Endothelial cell of umbilical vein (primary cell): ENCODE results near the gene ADCYAP1R1. TPM values are rescaled to one million over a fixed set of nuclear protein-coding genes. Genes with fewer than 3 reads are reported as not detected.

Source experiments
- BruUV-seq: library from RNA; stranded (reverse); fragments of 400-500 nt; replicated peaks from 2 replicates; lab custom pipeline; 2021; lab: Mats Ljungman, UMichigan
- CTCF ChIA-PET: fragments of 300-600, 350-600 bp; sonication (Branson Sonifier 250); formaldehyde crosslinking; loops from one replicate; lab custom pipeline; 2021; ENCODE audit warnings: antibody characterized with exemption, inconsistent platforms; lab: Charles Lee
- POLR2A ChIA-PET: fragments of 300-600, 350-600 bp; sonication (Branson Sonifier 250); formaldehyde crosslinking; loops from one replicate; lab custom pipeline; 2021; ENCODE audit warnings: antibody characterized with exemption, inconsistent platforms; lab: Charles Lee
- DNase-seq: peaks from one replicate; pipeline ENCODE4 v3.0.0-alpha.2; 2011; ENCODE audit warnings: low read depth, low spot score
- FAIRE-seq: peaks from 2 replicates; lab custom pipeline; 2011; peaks lifted over from hg19 to GRCh38; lab: Jason Lieb, UNC
- H2AFZ ChIP-seq: 2 replicates; pipeline ENCODE4 v1.6.0; 2012; ENCODE audit warnings: low read depth, low read length, control low read depth, inconsistent platforms
- H3K27ac ChIP-seq: 2 replicates; pipeline ENCODE4 v1.5.1; 2011; ENCODE audit warnings: low read depth, mild to moderate bottlenecking, control low read depth, low read length, moderate library complexity; ENCODE audit not compliant: insufficient read depth
- H3K27me3 ChIP-seq, 2 experiments: 2 replicates each; pipeline versions ENCODE4 v1.6.0 to v1.6.1; 2011; ENCODE audit warnings: low read length in 2 of 2, mixed read lengths in 1 of 2; ENCODE audit not compliant: control insufficient read depth in 2 of 2, insufficient read depth in 2 of 2
- H3K36me3 ChIP-seq, 2 experiments: 2 replicates in 1 of 2; 3 replicates in 1 of 2; pipeline ENCODE4 v1.5.1; 2011; ENCODE audit warnings: low read length in 2 of 2, mild to moderate bottlenecking in 1 of 2, moderate library complexity in 1 of 2; ENCODE audit not compliant: control insufficient read depth in 2 of 2, insufficient read depth in 2 of 2; ENCODE audit errors: extremely low read depth in 1 of 2
- H3K4me1 ChIP-seq: 3 replicates; pipeline ENCODE4 v1.5.1; 2011; ENCODE audit warnings: mild to moderate bottlenecking, low read length; ENCODE audit not compliant: control insufficient read depth, insufficient read depth; ENCODE audit errors: extremely low read depth
- H3K4me2 ChIP-seq: 2 replicates; pipeline ENCODE4 v1.6.1; 2011; ENCODE audit warnings: low read length, control low read depth, mixed read lengths; ENCODE audit not compliant: insufficient read depth
- H3K4me3 ChIP-seq, 3 experiments: fragments of 200-600 bp in 1 of 3; sonication (generic), shearing (Covaris generic) in 1 of 3; replicated peaks in 1 of 3; 2 replicates each; pipeline ENCODE4 v1.5.1; 2011 to 2016; ENCODE audit warnings: control low read depth in 3 of 3, low read length in 3 of 3, mild to moderate bottlenecking in 2 of 3, inconsistent platforms in 1 of 3, low read depth in 1 of 3, moderate library complexity in 1 of 3; ENCODE audit not compliant: insufficient read depth in 1 of 3
- H3K79me2 ChIP-seq: 2 replicates; pipeline ENCODE4 v1.6.0; 2012; ENCODE audit warnings: low read length, inconsistent platforms; ENCODE audit not compliant: control insufficient read depth, insufficient read depth
- H3K9ac ChIP-seq: replicated peaks from 2 replicates; pipeline ENCODE3; 2011; ENCODE audit warnings: low read length, control low read depth; ENCODE audit not compliant: insufficient read depth; ENCODE audit errors: extremely low read depth
- H3K9me1 ChIP-seq: replicated peaks from 3 replicates; pipeline ENCODE4 v1.6.0; 2011; ENCODE audit warnings: mild to moderate bottlenecking, low read length; ENCODE audit not compliant: control insufficient read depth, insufficient read depth; ENCODE audit errors: extremely low read depth
- H3K9me3 ChIP-seq: replicated peaks from 2 replicates; pipeline ENCODE4 v1.5.1; 2012; ENCODE audit warnings: low read length, inconsistent platforms; ENCODE audit not compliant: control insufficient read depth, insufficient read depth
- H4K20me1 ChIP-seq: replicated peaks from 2 replicates; pipeline ENCODE3; 2011; ENCODE audit warnings: mild to moderate bottlenecking, low read length; ENCODE audit not compliant: control insufficient read depth, insufficient read depth; ENCODE audit errors: extremely low read depth
- EZH2 ChIP-seq: IDR thresholded peaks from 2 replicates; pipeline ENCODE4 v1.6.1; 2012; ENCODE audit warnings: borderline replicate concordance, low read depth, mild to moderate bottlenecking, moderate library complexity, low read length, inconsistent platforms; ENCODE audit not compliant: severe bottlenecking
- FOS ChIP-seq: IDR thresholded peaks from 2 replicates; pipeline ENCODE4 v1.6.1; 2011; ENCODE audit warnings: mild to moderate bottlenecking, low read length, moderate library complexity, borderline replicate concordance; ENCODE audit not compliant: insufficient read depth
- JUN ChIP-seq: IDR thresholded peaks from 2 replicates; pipeline ENCODE4 v1.6.1; 2011; ENCODE audit warnings: borderline replicate concordance, low read depth; ENCODE audit not compliant: insufficient read length, insufficient read depth
- MYC ChIP-seq: IDR thresholded peaks from one replicate; pipeline ENCODE4 v1.6.1; 2011; ENCODE audit warnings: mild to moderate bottlenecking, low read depth, low read length
- POLR2A ChIP-seq: IDR thresholded peaks from 2 replicates; pipeline ENCODE4 v1.6.1; 2012; ENCODE audit warnings: low read depth, mild to moderate bottlenecking, control low read depth, low read length
- POLR2AphosphoS5 ChIP-seq: IDR thresholded peaks from 2 replicates; pipeline ENCODE4 v1.6.1; 2012; ENCODE audit warnings: low read depth, mild to moderate bottlenecking, control low read depth, low read length, moderate library complexity; ENCODE audit not compliant: insufficient read depth
- dilution Hi-C: fragments of 300-500 bp; cut with MboI; formaldehyde crosslinking; loops from one replicate; pipeline ENCODE4 v1.15.0; 2019; ENCODE audit warnings: low sequenced_read_pairs; ENCODE audit not compliant: extremely low pct_ligation_motif_present
- intact Hi-C: fragments of 100-400 bp; cut with micrococcal nuclease; formaldehyde crosslinking; loops from one replicate; pipeline ENCODE4 v1.10.0; 2022
- polyA plus RNA-seq, 4 experiments: library from polyadenylated mRNA; depleted of rRNA in 3 of 4; stranded (reverse) in 3 of 4; unstranded in 1 of 4; fragments of >200 nt; gene quantifications; 2 replicates each; pipeline versions ENCODE4 v1.2.1 to v1.2.3, GENCODE V29; 2011 to 2012; ENCODE audit warnings: missing spikeins in 1 of 4
- total RNA-seq: library from RNA; stranded (reverse); gene quantifications from 2 replicates; pipeline ENCODE4 v1.2.3, GENCODE V29; 2021
- TF ChIP-seq, protein P1 (sequence below): IDR thresholded peaks from 2 replicates; pipeline ENCODE4 v1.6.1; 2011; ENCODE audit not compliant: insufficient read depth, insufficient read length
- TF ChIP-seq, protein P2 (sequence below), 2 donors: IDR thresholded peaks; 1 replicate in 1 of 2; 2 replicates in 1 of 2; pipeline ENCODE4 v1.5.1; 2011; ENCODE audit warnings: low read length in 2 of 2, mild to moderate bottlenecking in 2 of 2, moderate library complexity in 2 of 2, control low read depth in 1 of 2, inconsistent platforms in 1 of 2, low read depth in 1 of 2; ENCODE audit not compliant: insufficient read depth in 1 of 2; ENCODE audit errors: extremely low read depth in 1 of 2

Gene ADCYAP1R1
- total and polyA plus RNA-seq, 2 donors (not counting 3 experiments of a cell fraction or from before 2014, with no cell fraction given): 0.04 TPM; not detected in 1

DNA sequence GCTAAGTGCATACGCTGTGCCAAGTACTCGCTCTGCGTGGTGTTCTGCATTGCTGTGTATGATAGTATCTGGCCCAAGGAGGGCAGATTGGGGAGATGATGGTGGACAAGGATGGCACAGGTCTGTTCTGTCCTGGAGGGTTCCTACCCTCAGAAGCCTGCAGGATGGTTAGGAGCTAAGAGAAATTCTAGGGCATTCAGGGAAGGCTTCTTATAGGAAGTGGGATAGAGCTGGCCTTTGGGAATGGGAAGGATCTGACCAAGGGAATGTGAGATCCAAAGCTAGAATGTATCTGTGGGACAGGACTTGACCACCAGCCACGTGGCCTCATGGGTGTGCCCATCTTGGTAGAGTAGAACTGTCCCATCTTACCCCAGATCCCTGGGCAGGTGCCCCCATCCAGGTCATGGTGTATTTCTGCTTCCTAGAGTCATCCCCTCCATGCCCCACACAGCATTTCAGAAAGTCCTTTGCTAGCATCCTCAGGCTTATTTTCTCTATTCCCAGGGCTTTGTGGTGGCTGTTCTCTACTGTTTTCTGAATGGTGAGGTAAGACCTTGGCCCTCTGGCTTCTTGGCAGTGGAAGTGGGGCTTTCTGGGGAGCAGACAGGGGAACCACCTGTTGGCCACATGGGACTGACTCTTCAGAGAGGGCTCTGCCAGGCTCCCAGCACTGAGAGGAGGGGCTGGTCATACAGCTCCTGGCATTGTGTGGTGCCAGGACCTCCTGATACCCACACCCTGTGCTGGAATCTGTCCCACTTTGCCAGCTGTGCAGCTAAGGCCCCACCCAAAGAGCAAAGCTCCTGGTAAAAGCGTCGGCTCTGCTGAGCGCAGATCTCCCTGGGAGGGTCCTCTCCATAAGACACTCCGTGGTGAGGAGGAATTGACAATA, 52.5 kb downstream of the ADCYAP1R1 start:
- BruUV-seq: no TSS peak
- H3K36me3 ChIP-seq: no peaks in the 10 kb centered on the region
- FAIRE-seq: no peak
- no peaks in the 10 kb centered on the region for H4K20me1 ChIP-seq
- H3K27ac ChIP-seq: no peak overlapping the region
- H2AFZ ChIP-seq: no peak overlapping the region
- TF ChIP-seq POLR2A (no peak), POLR2AphosphoS5 (no peak), JUN (no peak), MYC (no peak), FOS (no peak), EZH2 (no peak)
- TF ChIP-seq, protein P1, sequence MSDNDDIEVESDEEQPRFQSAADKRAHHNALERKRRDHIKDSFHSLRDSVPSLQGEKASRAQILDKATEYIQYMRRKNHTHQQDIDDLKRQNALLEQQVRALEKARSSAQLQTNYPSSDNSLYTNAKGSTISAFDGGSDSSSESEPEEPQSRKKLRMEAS: no peak
- TF ChIP-seq, protein P2, sequence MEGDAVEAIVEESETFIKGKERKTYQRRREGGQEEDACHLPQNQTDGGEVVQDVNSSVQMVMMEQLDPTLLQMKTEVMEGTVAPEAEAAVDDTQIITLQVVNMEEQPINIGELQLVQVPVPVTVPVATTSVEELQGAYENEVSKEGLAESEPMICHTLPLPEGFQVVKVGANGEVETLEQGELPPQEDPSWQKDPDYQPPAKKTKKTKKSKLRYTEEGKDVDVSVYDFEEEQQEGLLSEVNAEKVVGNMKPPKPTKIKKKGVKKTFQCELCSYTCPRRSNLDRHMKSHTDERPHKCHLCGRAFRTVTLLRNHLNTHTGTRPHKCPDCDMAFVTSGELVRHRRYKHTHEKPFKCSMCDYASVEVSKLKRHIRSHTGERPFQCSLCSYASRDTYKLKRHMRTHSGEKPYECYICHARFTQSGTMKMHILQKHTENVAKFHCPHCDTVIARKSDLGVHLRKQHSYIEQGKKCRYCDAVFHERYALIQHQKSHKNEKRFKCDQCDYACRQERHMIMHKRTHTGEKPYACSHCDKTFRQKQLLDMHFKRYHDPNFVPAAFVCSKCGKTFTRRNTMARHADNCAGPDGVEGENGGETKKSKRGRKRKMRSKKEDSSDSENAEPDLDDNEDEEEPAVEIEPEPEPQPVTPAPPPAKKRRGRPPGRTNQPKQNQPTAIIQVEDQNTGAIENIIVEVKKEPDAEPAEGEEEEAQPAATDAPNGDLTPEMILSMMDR (IDR thresholded peaks at IDR 0.05; ENCODE audit: extremely low read depth in 1 of 2, insufficient read depth in 1 of 2, low read depth in 1 of 2, low read length in 2 of 2): no peak
- no peak overlapping the region for H3K4me2 ChIP-seq
- no peaks in the 10 kb centered on the region for H3K9me3 ChIP-seq
- intact Hi-C loops: no loop called here
- H3K79me2 ChIP-seq: no peaks in the 10 kb centered on the region
- DNase-seq: no peak
- no peaks in the 10 kb centered on the region for H3K4me1 ChIP-seq
- H3K9me1 ChIP-seq: no peaks in the 10 kb centered on the region
- no peak overlapping the region for H3K4me3 ChIP-seq
- dilution Hi-C loops: no loop called here
- H3K27me3 ChIP-seq: no peaks in the 10 kb centered on the region
- ChIA-PET POLR2A (no interaction called here), CTCF (interaction anchor here (4.4 kb wide), 1 partner anchor 17 kb away, joined by 22 read pairs; no protein-coding TSS in a partner anchor)
- H3K9ac ChIP-seq: no peak overlapping the region
